ENCODE results near the gene OSMR. TPM values are rescaled to one million over a fixed set of nuclear protein-coding genes. Genes with fewer than 3 reads are reported as not detected.

Gene OSMR
- total and polyA plus RNA-seq, 2 of the 13 experiments (the other 11 are each of a cell fraction or from before 2014, with no cell fraction given) = 21.3 to 86.5 TPM

GRCh38 chr5:38806775-38807258 is 39.0 kb upstream of the OSMR start (continued):
- 0 out of 2 replicates have a peak, but pooled peaks have one; percentile 12 for TF ChIP-seq RARA (CRISPR knock-in tag; IDR thresholded peaks at IDR 0.05)
- TF ChIP-seq KLF6 (CRISPR knock-in tag; IDR thresholded peaks at IDR 0.05) = no peak
- peak; percentile 29; the same call in 1 of the 2 replicates for TF ChIP-seq NFE2L2 (IDR thresholded peaks at IDR 0.05; ENCODE audit: low read length)
- peak; percentile 58 for TF ChIP-seq MAFF (IDR thresholded peaks at IDR 0.05; ENCODE audit: low read depth, low read length)
- no peak for TF ChIP-seq DMTF1 (CRISPR knock-in tag; IDR thresholded peaks at IDR 0.05)
- TF ChIP-seq FOSL2 (CRISPR knock-in tag; IDR thresholded peaks at IDR 0.05) = peak; percentile 66
- TF ChIP-seq ZMYM2 (CRISPR knock-in tag; IDR thresholded peaks at IDR 0.05) = no peak
- no peak for TF ChIP-seq ZNF609 (CRISPR knock-in tag; IDR thresholded peaks at IDR 0.05; ENCODE audit: borderline replicate concordance)
- TF ChIP-seq KMT2A (CRISPR knock-in tag; IDR thresholded peaks at IDR 0.05) = no peak
